ENCODE results near the gene SLC41A2.
"Not testable (repeated sequence)": the region's sequence is repeated elsewhere in the genome, so short reads cannot be mapped to it uniquely, and the experiment has no call there.

SLC41A2 gene

GRCh38 chr12:104957719-104958000 lies 430 bp downstream of the SLC41A2 start:
- ChIA-PET CTCF (interaction anchor here (1.1 to 2.6 kb wide), 7 partner anchors 15 to 262 kb away, joined by 3 to 10 read pairs (median 6); no protein-coding TSS in a partner anchor), POLR2A (interaction anchor here (0.8 kb wide), 1 partner anchor 27 kb away, joined by 3 read pairs; no protein-coding TSS in a partner anchor)
- TF ChIP-seq CTCF (IDR thresholded peaks at IDR 0.05; ENCODE audit: control extremely low read depth, extremely low read depth, low read depth, missing control alignments) = no peak
- no peak for DNase-seq (ENCODE audit: extremely low spot score)

- TF ChIP-seq CTCF (IDR thresholded peaks at IDR 0.05; ENCODE audit: control extremely low read depth, extremely low read depth, low read depth, missing control alignments) = no peak
- CTCF ChIA-PET = interaction anchor here (1.8 to 2.6 kb wide), 4 partner anchors 14 to 262 kb away, joined by 4 to 9 read pairs (median 7); no protein-coding TSS in a partner anchor
- POLR2A ChIA-PET = no interaction called here
- DNase-seq (ENCODE audit: extremely low spot score) = no peak
Observed at GRCh38 chr12:104956870-104957718, 996 bp downstream of the SLC41A2 start.

DNA sequence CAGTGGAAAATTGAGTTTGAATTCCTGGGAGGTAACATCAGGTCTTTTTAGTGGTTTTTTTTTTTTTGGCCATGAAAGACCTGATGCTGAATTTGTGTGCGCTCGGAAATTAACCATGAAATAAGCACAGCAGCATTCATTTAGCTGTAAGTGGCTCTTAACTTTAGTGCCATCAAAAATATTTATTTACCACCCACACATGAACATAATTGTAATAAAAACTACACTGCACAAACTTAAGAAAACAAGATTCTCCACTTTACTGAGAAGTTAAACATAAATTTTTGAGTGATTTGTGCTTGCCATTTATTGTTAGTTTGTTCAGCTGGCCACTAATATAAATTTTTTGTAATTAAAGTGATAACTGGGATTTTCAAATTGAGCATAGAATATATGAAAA lies 2.4 kb downstream of the SLC41A2 start:
- no peak for TF ChIP-seq CTCF (IDR thresholded peaks at IDR 0.05; ENCODE audit: control extremely low read depth, extremely low read depth, low read depth, missing control alignments)
- POLR2A ChIA-PET = no interaction called here
- DNase-seq (ENCODE audit: extremely low spot score) = no peak
- CTCF ChIA-PET = no interaction called here

GRCh38 chr12:104953323-104953722 lies 4.8 kb downstream of the SLC41A2 start:
- ChIA-PET POLR2A (no interaction called here), CTCF (interaction anchor here (1.0 to 1.8 kb wide), 5 partner anchors 12 to 571 kb away, joined by 3 to 4 read pairs (median 3); no protein-coding TSS in a partner anchor)
- DNase-seq (ENCODE audit: extremely low spot score) = no peak
- no peak for TF ChIP-seq CTCF (IDR thresholded peaks at IDR 0.05; ENCODE audit: control extremely low read depth, extremely low read depth, low read depth, missing control alignments)

DNA sequence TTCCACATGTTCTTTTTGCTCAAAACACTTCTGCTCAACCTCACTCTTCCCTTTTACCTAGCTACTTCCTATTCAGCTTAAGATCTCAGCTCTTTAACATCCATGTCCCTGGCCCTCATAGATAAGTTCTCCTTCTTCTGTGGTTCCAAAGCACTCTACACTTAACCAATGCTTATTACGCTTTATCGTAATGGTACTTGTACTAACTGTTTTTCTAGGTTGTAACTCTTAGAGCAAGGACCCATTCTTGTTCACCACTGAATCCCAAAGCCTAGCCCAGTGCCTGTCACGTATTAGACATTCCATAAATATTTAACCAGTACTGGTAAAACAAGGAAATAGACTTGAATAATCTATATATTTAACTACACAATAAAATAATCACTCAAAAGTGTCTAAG lies 5.3 kb downstream of the SLC41A2 start:
- no peak for TF ChIP-seq CTCF (IDR thresholded peaks at IDR 0.05; ENCODE audit: control extremely low read depth, extremely low read depth, low read depth, missing control alignments)
- ChIA-PET CTCF (interaction anchor here (1.0 to 1.8 kb wide), 5 partner anchors 11 to 571 kb away, joined by 3 to 4 read pairs (median 3); no protein-coding TSS in a partner anchor), POLR2A (no interaction called here)
- no peak for DNase-seq (ENCODE audit: extremely low spot score)

- no peak for DNase-seq (ENCODE audit: extremely low spot score)
- ChIA-PET CTCF (interaction anchor here (1.4 kb wide), 1 partner anchor 570 kb away, joined by 3 read pairs; no protein-coding TSS in a partner anchor), POLR2A (no interaction called here)
- TF ChIP-seq CTCF (IDR thresholded peaks at IDR 0.05; ENCODE audit: control extremely low read depth, extremely low read depth, low read depth, missing control alignments) = no peak
Observed at GRCh38 chr12:104951759-104952509, 6.2 kb downstream of the SLC41A2 start.

DNA sequence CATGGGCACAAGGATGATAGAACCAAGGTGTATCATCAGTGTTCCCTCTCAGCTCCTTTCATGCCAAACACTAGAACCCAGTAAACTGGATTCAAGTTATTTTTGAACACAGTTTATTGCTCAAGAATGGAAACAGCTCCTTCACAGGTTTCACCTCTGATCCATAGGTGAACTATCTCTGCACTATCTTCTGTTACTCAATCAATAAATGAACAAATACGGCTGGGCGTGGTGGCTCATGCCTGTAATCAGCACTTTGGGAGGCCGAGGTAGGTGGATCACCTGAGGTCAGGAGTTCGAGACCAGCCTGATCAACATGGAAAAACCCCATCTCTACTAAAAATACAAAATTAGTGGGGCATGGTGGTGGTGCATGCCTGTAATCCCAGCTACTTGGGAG lies 9.4 kb downstream of the SLC41A2 start:
- CTCF ChIA-PET = interaction anchor here (1.6 kb wide), 1 partner anchor 15 kb away, joined by 7 read pairs; no protein-coding TSS in a partner anchor
- DNase-seq (ENCODE audit: extremely low spot score); POLR2A ChIA-PET: not testable (repeated sequence)
